HG03565 (cell line): Measurements from ENCODE around the gene SGTA.
"Not testable (repeated sequence)": the region's sequence is repeated elsewhere in the genome, so short reads cannot be mapped to it uniquely, and the experiment has no call there.

Experiments
- ATAC-seq: cut with Tn5 transposase; IDR thresholded peaks from one replicate; pipeline ENCODE4 v1.9.1; 2021; ENCODE audit warnings: mild to moderate bottlenecking, moderate library complexity; ENCODE audit not compliant: unreplicated experiment

SGTA gene

GRCh38 chr19:2716722-2717637 is 66.1 kb downstream of the SGTA start:
- no peak for ATAC-seq

DNA sequence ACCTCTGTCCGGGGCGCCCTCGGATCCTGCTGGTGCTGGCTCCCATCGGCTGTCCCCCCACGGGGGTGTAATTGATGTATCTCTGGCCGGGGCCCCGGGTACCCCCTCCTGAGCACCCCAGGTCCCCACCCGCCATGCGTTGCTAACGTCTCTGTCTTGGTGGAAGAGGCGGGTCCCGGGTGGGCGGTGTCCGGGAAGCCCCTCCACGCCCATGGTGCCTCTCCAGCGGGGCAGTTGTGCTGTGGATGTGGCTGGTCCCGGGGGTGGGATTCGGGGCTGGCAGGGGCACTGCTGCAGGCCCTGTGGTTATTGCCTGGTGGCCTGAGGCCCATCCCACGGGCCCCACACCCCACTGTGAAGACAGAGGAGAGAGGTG is 66.8 kb downstream of the SGTA start:
- ATAC-seq, result no peak

GRCh38 chr19:2715470-2716274 is 67.4 kb downstream of the SGTA start:
- no peak for ATAC-seq

DNA sequence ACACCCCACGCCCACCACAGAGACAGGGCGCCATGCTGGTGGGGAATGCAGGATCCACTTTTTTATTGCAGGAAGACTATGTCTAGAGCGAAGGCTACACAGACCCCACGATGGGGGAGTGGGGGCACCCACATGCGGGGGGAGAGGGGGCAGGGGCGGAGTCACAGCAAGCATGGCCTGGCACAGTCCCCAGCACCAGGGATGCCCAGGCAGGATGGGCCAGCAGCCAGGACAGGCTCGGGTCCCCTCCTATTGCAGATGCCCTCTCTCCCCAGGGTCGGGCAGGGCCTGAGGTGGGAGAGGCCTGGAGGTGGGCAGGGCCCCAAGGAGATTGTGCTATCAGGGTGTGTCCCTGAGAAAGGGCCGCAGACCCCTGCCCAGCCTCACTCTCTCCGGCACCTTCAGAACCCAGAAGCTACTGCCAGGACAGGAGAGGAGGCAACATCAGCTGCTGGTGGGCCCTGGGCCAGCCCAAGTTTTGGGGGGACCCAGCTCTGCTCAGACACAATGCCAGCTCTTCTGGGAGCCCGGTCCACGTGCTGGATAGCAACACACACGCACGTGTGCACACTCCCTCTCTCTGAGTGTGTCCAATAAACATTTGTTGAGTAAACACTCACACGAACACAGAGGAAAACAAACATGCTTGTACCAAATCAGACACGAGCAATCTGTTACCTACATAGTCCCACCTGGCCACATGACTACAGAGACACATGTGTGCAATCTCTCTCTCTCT is 68.4 kb downstream of the SGTA start:
- no peak for ATAC-seq

DNA sequence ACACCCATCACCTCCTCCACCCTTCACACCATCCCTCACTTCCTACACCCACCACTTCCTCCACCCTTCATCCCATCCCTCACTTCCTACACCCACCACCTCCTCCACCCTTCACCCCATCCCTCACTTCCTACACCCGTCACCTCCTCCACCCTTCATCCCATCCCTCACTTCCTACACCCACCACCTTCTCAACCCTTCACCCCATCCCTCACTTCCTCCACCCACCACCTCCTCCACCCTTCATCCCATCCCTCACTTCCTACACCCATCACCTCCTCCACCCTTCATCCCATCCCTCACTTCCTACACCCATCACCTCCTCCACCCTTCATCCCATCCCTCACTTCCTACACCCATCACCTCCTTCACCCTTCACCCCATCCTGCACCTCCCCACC is 69.0 kb downstream of the SGTA start:
- ATAC-seq, result not testable (repeated sequence)

DNA sequence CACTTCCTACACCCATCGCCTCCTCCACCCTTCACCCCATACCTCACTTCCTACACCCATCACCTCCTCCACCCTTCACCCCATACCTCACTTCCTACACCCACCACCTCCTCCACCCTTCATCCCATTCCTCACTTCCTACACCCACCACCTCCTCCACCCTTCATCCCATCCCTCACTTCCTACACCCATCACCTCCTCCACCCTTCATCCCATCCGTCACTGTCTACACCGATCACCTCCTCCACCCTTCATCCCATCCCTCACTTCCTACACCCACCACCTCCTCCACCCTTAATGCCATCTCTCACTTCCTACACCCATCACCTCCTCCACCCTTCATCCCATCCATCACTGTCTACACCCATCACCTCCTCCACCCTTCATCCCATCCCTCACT is 69.9 kb downstream of the SGTA start:
- ATAC-seq, result not testable (repeated sequence)

GRCh38 chr19:2711875-2712205 is 71.2 kb downstream of the SGTA start:
- ATAC-seq, result no peak

GRCh38 chr19:2711172-2711874 is 71.8 kb downstream of the SGTA start:
- no peak for ATAC-seq

GRCh38 chr19:2706251-2706650 is 76.8 kb downstream of the SGTA start:
- ATAC-seq, result no peak
